GM19395 (cell line): Measurements from ENCODE around the gene AKAP12.
"Not testable (repeated sequence)": the region's sequence is repeated elsewhere in the genome, so short reads cannot be mapped to it uniquely, and the experiment has no call there.

ENCODE experiments used
- ATAC-seq: cut with Tn5 transposase; IDR thresholded peaks from one replicate; pipeline ENCODE4 v1.9.1; 2021; ENCODE audit warnings: mild to moderate bottlenecking, moderate library complexity; ENCODE audit not compliant: unreplicated experiment

The AKAP12 gene

DNA sequence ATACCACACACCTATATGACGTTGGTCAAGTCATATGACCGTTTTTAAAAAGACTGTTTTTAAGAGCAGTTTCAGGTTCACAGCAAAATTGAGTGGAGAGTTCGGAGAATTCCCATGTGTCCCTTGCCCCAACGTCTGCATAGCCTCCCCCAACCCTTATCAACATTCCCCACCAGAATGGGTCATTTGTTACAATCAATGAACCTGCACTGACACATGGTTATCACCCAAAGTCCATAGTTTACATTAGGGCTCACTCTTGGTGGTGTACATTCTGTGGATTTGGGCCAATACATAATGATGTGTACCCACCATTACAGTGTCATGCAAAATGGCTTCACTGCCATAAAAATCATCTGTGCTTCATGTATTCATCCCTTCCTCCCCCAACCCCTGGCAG is 99.6 kb downstream of the AKAP12 start:
- ATAC-seq, result no peak

DNA sequence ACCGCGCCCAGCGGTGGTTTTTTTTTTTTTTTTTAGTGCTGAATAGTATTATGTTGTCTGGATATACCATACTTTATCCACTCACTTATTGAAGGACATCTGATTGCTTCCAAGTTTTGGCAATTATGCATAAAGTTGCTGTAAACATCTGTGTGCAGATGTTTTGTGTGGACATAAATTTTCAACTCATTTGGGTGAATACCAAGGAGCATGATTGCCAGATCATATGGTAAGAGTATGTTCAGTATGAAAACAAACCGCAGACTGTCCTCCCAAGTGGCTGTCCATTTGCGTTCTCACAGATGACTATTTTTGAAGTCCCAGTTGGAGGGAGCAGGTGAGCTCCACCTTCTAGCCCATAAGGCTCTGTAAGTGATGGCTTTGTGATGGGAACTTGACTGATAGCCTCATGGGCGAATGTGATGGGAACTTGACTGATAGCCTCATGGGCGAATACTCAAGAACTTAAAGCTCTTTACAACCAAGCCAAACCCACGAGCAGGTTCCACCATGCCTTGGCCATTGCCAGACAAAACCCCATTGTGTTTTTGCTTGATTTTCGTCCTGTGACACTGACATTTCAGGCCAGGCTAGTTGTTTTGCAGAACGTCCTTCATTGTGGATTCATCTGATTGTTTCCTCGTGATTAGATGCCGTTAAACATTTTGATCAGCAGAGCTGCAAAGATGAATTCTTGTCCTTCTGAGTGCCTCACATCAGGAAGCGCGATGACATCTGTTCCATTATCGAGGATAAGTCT is 100.6 kb downstream of the AKAP12 start:
- ATAC-seq, result no peak

DNA sequence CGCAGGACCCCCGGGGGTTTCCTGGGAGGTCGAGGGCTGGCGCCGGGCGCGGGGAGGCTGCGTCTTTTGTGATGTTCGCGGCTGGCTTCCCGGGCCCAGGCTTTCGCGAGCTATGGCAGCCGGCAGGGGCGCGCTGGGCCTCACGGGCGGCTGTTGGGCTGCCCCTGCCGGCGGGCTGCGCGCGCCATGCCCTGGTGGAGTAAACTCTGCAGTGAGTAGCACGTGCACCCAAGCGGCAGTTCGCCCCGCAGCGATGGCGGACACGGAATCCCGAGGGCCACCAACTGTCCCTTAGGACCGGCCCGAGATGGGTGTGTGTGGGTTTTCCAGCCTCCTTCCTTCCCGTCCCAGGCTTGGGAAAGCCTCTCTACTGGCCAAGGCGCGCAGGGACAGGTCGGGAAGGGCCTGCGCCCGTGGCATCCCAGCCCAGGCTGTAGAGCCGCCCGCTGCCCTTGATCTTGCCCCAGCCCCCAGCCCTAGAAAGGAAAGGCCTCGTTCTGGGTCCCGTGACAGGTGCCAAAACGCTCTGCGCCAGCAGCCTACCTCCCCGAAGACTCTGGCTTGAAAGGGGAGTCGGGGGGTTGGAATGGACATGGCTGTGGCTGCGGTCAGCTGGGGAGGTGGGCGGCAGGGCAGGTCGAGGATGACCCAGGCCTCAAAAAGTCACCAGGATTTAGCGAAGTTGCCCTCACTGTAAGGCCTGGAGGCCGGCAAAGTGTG is 101.9 kb downstream of the AKAP12 start:
- no peak for ATAC-seq

DNA sequence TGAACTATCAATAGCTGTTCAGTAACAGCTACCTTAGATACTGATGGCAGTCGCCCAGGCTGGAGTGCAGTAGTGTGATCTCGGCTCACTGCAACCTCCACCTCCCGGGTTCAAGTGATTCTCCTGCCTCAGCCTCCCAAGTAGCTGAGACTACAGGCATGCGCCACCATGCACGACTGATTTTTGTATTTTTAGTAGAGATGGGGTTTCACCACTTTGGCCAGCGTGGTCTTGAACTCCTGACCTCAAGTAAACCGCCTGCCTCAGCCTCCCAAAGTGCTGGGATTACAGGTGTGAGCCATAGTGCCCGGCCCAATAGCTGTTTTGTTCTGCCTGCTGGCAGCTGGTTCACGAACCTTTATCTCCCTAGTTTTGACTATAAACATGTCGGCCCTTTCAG is 103.0 kb downstream of the AKAP12 start:
- not testable (repeated sequence) for ATAC-seq

DNA sequence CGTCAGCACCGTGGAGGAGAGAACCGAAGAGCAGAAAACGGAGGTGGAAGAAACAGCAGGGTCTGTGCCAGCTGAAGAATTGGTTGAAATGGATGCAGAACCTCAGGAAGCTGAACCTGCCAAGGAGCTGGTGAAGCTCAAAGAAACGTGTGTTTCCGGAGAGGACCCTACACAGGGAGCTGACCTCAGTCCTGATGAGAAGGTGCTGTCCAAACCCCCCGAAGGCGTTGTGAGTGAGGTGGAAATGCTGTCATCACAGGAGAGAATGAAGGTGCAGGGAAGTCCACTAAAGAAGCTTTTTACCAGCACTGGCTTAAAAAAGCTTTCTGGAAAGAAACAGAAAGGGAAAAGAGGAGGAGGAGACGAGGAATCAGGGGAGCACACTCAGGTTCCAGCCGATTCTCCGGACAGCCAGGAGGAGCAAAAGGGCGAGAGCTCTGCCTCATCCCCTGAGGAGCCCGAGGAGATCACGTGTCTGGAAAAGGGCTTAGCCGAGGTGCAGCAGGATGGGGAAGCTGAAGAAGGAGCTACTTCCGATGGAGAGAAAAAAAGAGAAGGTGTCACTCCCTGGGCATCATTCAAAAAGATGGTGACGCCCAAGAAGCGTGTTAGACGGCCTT is 110.0 kb downstream of the AKAP12 start:
- no peak for ATAC-seq

DNA sequence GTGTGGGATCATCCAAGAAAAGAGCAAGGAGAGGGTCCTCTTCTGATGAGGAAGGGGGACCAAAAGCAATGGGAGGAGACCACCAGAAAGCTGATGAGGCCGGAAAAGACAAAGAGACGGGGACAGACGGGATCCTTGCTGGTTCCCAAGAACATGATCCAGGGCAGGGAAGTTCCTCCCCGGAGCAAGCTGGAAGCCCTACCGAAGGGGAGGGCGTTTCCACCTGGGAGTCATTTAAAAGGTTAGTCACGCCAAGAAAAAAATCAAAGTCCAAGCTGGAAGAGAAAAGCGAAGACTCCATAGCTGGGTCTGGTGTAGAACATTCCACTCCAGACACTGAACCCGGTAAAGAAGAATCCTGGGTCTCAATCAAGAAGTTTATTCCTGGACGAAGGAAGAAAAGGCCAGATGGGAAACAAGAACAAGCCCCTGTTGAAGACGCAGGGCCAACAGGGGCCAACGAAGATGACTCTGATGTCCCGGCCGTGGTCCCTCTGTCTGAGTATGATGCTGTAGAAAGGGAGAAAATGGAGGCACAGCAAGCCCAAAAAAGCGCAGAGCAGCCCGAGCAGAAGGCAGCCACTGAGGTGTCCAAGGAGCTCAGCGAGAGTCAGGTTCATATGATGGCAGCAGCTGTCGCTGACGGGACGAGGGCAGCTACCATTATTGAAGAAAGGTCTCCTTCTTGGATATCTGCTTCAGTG is 110.8 kb downstream of the AKAP12 start:
- ATAC-seq, result no peak

DNA sequence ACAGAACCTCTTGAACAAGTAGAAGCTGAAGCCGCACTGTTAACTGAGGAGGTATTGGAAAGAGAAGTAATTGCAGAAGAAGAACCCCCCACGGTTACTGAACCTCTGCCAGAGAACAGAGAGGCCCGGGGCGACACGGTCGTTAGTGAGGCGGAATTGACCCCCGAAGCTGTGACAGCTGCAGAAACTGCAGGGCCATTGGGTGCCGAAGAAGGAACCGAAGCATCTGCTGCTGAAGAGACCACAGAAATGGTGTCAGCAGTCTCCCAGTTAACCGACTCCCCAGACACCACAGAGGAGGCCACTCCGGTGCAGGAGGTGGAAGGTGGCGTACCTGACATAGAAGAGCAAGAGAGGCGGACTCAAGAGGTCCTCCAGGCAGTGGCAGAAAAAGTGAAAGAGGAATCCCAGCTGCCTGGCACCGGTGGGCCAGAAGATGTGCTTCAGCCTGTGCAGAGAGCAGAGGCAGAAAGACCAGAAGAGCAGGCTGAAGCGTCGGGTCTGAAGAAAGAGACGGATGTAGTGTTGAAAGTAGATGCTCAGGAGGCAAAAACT is 111.5 kb downstream of the AKAP12 start:
- no peak for ATAC-seq

DNA sequence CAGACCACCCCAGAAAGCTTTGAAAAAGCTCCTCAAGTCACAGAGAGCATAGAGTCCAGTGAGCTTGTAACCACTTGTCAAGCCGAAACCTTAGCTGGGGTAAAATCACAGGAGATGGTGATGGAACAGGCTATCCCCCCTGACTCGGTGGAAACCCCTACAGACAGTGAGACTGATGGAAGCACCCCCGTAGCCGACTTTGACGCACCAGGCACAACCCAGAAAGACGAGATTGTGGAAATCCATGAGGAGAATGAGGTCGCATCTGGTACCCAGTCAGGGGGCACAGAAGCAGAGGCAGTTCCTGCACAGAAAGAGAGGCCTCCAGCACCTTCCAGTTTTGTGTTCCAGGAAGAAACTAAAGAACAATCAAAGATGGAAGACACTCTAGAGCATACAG is 112.0 kb downstream of the AKAP12 start:
- ATAC-seq, result no peak

DNA sequence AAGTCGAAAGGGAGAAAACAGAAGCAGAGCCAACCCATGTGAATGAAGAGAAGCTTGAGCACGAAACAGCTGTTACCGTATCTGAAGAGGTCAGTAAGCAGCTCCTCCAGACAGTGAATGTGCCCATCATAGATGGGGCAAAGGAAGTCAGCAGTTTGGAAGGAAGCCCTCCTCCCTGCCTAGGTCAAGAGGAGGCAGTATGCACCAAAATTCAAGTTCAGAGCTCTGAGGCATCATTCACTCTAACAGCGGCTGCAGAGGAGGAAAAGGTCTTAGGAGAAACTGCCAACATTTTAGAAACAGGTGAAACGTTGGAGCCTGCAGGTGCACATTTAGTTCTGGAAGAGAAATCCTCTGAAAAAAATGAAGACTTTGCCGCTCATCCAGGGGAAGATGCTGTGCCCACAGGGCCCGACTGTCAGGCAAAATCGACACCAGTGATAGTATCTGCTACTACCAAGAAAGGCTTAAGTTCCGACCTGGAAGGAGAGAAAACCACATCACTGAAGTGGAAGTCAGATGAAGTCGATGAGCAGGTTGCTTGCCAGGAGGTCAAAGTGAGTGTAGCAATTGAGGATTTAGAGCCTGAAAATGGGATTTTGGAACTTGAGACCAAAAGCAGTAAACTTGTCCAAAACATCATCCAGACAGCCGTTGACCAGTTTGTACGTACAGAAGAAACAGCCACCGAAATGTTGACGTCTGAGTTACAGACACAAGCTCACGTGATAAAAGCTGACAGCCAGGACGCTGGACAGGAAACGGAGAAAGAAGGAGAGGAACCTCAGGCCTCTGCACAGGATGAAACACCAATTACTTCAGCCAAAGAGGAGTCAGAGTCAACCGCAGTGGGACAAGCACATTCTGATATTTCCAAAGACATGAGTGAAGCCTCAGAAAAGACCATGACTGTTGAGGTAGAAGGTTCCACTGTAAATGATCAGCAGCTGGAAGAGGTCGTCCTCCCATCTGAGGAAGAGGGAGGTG is 112.9 kb downstream of the AKAP12 start:
- no peak for ATAC-seq

DNA sequence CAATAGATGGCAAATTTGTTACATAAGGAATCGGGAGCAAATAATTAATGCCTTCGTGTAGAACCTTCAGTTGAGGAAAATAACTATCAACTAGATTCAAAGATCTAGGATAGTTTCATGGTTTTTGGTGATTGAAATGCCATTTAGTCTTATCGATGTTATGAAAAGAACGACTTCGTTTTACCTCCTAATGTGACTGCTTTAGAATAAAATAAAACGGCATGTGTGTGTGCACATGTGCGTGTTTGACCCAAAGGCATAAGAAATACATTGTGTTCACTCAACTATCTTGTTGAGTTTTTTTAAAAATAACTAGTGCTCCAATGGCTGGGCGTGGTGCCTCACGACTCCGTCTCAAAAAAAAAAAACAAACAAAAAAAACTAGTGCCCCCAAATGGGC is 114.0 kb downstream of the AKAP12 start:
- no peak for ATAC-seq

DNA sequence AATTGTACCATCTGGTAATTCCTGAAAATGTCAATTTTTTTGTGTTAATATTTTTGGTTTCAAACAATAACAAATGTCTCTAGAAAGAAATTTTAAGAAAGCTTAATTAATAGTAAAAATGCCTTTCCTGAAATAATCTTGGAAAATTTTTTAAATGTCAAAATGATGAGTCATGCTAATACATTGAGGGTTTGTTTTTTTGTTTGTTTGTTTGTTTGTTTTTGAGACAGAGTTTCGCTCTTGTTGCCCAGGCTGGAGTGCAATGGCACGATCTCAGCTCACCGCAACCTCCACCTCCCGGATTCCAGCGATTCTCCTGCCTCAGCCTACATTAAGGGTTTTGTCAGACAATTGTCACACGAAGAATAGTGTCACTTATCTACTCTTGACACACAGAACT is 117.2 kb downstream of the AKAP12 start:
- not testable (repeated sequence) for ATAC-seq

DNA sequence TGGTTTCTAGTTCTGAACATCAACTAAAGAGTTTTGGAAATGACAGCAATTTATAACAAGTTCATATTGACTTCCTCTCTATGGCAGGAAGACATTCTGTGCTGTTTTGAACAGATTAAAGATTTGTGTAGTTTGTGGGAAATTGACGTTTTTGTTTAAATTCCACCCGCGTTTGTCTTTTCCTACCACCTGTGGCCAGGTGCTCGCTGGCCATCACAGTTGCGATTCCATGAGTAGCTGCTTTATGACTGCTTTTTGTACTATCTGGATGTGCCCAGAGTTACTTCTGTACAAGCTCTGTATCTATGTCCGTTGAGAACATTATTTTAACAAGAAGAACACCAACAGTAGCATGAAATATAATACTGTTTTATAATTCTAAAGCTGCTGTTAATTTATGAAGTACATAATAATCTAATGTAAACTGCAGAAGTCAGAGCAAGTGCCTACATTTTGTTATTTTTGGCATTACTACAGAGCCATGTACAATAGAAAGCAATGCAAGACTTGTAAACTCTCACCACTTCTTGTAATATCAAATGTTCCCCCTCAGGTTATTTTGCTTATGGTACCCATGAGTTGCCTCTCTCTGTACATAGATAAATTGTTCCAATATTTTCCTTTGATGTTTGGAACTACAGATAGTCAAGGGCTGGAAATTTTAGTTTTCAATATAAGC is 118.1 kb downstream of the AKAP12 start:
- no peak for ATAC-seq

DNA sequence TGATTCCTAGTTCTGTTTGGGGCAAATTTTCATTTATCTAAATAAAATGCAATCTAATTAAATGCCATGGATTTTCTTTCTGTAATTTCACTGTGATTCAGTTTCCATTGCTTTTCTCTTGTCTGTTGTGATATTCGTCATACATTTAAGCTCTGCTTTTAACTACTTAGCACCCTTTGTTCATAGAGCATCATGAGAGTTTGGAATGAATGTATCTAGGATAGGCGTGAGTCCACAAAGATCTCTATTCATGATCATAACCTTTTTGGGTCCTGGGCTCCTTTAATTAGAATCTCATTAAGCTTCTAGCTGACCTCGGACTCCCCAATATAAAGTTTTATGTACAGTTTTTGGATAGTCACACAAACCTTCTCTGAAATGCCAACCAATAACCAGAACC is 118.7 kb downstream of the AKAP12 start:
- no peak for ATAC-seq

DNA sequence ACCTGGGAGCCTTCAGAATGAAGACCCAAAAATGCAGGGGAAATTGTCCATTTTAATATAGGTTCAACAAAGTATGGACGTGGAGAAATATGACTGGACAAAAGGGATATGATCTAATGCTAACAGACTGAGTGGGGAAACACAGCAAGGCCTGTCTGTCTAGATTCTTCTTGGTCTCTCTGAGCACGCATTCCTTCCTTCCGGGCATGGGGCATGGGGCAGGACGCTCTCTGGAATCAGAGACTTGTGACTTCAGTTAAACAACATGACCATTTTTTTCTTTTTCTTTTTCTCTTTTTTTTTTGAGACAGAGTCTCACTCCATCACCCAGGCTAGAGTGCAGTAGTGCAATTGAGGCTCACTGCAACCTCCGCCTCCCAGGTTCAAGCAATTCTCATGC is 119.7 kb downstream of the AKAP12 start:
- ATAC-seq, result no peak

DNA sequence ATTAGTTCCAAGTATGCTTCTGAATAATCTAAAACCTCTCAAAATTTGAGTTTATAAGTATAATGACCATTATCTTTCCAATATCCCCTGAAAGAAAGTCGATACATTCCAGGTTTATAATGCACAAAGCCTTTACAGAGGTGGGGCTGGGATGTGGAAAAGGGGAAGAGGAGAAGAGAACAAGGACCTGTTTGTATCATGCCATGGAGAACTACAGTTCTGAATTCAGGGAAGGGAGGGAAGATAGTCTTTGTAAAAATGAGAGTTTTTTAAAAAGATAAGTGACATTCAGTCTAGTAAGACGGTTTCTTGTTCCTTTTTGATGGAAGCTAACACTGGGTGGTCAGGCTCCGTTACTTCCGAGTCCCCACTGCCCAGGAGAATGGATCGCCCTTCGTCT is 125.5 kb downstream of the AKAP12 start:
- no peak for ATAC-seq

DNA sequence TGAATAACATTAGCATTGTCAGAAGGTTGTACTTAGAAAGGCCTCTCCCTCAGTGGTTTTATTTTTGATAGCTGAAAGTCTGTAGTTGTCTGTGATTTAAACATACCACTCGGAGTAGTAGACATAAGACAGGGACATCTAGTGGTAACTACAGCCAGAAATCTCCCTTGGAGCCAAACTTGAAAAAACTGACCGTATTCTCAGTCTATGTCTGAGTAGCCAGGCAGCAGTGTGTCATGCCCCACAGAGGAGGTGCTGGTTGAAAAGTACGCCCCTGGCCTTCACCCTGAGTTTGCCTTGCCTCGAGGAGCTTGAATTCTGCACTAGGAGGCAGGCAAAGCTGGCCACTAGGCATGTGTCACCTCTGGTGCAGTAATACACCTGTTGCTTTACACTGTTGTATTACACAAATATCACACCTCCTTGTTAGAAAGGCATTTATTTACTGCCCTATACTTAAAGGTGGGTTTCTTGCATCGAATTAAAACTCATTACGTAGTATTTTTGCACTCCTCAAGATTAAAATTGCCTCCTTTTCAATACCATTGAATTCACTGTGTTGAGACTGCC is 130.8 kb downstream of the AKAP12 start:
- no peak for ATAC-seq

DNA sequence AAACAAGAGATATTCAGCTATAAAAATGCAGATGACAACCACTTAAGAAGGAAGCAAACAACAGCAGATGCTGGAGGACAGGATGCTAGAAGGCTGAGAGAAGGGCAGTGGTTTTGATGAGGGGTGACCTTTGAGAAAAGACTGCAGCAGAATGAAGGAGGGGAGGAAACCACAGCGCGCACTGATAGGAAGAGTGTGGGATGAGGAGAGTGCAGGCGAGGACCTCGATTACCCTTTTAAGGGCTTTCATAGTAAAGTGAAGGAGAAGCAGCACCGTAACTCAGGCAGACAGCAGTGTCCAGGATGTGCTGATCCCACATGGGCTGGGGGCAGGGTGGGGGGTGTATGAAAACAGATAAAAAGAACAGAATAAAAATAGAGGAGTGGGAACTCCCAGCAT is 132.4 kb downstream of the AKAP12 start:
- ATAC-seq, result no peak

DNA sequence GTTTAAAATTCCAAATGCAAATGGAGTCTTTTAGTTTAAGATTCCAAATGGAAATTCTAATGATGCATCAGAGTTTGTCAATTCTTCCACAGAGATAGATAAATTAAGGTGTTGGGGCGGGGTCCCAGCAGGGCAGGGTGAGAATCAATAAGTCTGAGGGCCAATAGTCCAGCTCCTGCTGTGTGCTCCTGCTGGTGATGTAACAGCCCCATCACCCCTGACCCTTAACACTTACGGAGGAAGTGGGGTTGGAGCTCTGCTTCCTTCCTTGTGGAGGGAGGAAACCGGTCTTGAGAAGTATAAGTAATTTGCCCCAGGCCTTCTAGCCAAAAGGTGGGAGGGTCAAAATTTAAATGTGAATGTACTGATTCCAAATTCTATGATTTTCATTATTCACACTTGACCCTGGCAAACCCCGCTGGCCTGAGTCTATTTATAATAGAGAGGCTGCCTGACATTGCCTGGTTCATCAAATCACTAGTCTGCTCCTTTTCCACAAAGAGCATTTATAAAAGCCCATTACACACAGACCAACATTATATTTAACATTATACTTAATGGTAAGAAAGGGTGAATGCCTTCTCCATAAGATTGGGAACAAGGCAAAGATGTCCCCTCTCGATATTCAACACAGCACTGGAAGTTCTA is 134.4 kb downstream of the AKAP12 start:
- ATAC-seq, result no peak

DNA sequence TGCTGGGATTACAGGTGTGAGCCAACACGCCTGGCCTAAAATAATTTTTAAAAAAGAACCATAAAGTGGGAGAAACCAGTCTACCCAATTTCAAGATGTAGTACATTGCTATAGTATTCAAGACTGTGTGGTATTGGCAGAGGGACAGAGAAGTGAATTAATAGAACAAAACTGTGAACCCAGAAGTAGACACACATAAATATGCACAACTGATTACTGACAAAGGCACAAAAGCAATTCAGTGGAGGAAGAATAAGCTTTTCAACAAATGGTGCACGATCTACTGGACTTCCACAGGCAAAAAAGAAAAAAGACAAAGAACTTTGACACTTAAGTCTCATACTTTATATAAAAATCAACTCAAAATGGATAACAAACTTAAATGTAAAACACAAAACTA is 136.1 kb downstream of the AKAP12 start:
- ATAC-seq, result no peak
